IPS-15b (cell line): ENCODE results near the gene DOK5.

Experiments
- H3K27me3 ChIP-seq: one replicate; pipeline ENCODE4 v1.6.1; 2013; ENCODE audit warnings: low read length; ENCODE audit not compliant: control insufficient read depth, insufficient read depth
- H3K36me3 ChIP-seq: one replicate; pipeline ENCODE4 v1.6.1; 2013; ENCODE audit warnings: low read length; ENCODE audit not compliant: control insufficient read depth, insufficient read depth
- H3K4me1 ChIP-seq: one replicate; pipeline ENCODE4 v1.6.1; 2013; ENCODE audit warnings: mild to moderate bottlenecking, low read length; ENCODE audit not compliant: control insufficient read depth, insufficient read depth
- H3K4me3 ChIP-seq: one replicate; pipeline ENCODE4 v1.5.1; 2013; ENCODE audit warnings: low read depth, low read length
- H3K9ac ChIP-seq: one replicate; pipeline ENCODE4 v1.6.1; 2013; ENCODE audit warnings: low read depth, mild to moderate bottlenecking, low read length
- H3K9me3 ChIP-seq: one replicate; pipeline ENCODE4 v1.6.1; 2013; ENCODE audit warnings: mild to moderate bottlenecking, low read length; ENCODE audit not compliant: control insufficient read depth, insufficient read depth

DOK5 gene

DNA sequence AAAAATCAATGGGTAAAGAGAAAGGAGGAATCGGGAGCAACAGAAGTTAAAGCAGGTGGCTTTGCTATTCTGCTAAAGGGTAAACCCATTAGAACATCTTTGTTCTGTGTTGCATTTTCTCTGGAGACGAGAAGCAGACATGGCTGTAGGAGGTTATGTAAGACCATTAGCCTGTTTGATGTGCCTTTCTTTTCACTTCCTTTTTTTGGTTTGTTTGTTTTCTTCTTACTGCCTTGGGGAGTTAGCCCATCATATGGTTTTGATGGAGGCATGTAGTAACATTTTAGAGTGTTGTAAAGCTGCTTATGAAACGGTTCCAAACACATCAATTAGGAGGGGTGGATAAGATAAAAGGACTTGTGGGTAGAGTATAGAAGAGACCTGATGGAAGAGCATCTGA, 131.0 kb downstream of the DOK5 start:
- H3K9ac ChIP-seq = no peak overlapping the region
- H3K27me3 ChIP-seq = no peaks in the 10 kb centered on the region
- no peaks in the 10 kb centered on the region for H3K36me3 ChIP-seq
- H3K9me3 ChIP-seq = no peaks in the 10 kb centered on the region
- no peak overlapping the region for H3K4me3 ChIP-seq
- no peaks in the 10 kb centered on the region for H3K4me1 ChIP-seq

DNA sequence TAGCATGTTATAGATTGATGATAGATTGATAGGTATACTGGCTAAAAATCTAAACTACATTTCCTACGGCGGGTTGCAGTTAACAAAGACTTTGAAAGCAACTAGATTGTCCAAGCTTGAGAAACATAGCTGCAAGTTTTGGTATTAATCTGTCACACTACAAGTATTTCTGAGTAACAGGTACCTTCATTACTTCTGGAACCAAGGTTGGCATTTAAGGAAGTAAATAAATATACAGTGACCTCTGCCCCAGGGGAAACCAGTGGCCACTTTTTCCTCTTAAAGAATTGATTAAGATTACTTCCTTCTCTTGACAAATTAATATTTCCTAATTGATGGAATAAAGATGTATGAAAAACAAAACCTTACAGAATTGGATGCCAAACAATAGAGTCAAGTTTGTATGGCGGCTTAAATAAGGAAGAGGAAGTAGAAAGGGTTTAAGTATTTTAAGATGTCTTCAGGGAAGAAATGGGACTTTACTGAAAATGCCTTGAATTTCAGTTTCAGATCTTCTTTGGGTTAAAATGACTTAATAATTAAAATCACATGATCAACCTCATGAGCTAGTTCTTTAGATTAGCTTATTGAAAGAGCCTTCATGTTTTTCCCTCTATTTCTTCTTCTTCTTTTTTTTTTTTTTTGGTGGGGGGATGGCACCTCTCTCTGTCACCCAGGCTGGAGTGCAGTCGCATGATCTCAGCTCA, 132.8 kb downstream of the DOK5 start:
- Histone ChIP-seq H3K4me1 (no peaks in the 10 kb centered on the region), H3K4me3 (no peak overlapping the region), H3K9me3 (no peaks in the 10 kb centered on the region), H3K36me3 (no peaks in the 10 kb centered on the region), H3K27me3 (no peaks in the 10 kb centered on the region), H3K9ac (no peak overlapping the region)

DNA sequence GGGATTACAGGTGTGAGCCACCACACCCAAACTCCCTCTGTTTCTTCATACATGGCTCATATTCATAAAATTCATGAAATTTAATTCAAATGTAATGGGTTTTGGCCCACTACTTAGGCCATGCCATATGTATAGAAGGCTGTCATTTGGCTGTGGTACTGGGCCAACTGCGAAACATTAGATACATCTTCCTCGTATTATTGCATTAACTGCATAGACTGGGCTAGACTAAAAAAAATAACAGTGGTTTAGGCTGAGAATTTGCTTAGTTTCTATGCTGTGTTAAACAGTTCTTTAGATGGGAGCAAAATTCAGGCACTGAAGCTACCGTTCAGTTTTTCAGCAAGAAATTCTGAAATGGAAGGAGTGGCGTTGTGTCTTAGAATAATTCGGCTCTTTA, 133.6 kb downstream of the DOK5 start:
- Histone ChIP-seq H3K27me3 (no peaks in the 10 kb centered on the region), H3K4me3 (no peak overlapping the region)

DNA sequence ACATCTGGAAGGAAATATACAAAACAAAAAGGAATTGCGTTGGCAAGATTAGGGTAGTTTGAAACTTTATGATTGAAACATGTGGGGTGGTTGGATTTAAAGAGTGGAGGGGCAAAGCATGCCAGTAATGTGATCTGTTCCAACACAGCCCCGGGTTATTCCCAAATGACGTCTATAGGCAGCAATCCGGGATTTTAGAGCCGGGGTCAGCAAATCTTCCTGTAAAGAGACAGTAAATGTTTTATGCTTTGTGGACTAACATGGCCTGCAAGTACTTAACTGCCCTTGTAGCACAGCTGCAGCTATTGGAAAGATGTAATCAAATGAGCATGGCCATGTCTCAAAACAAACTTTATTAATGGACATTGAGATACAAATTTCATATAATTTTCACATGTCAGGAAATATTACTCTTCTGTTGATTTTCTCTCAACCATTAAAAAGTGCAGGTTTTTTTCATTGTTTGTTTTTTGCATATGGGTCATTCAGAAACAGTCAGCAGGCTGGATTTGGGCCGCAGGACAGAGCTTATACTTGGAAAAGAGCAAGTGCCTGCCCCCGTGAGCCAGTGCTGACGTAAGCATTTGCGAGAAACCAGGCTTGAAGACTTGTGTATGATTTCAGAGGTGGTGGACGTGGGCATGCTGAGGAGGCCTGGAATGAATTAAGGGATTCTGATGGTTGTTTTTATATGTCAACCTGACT, 136.5 kb downstream of the DOK5 start:
- Histone ChIP-seq H3K4me1 (no peaks in the 10 kb centered on the region), H3K4me3 (no peak overlapping the region), H3K27me3 (no peaks in the 10 kb centered on the region), H3K9me3 (no peaks in the 10 kb centered on the region), H3K9ac (no peak overlapping the region), H3K36me3 (no peaks in the 10 kb centered on the region)

More for the DNA sequence above, 133.6 kb downstream of the DOK5 start:
- Histone ChIP-seq H3K9me3 (no peaks in the 10 kb centered on the region), H3K36me3 (no peaks in the 10 kb centered on the region), H3K9ac (no peak overlapping the region), H3K4me1 (no peaks in the 10 kb centered on the region)

GRCh38 chr20:54618412-54618811, 143.0 kb downstream of the DOK5 start:
- H3K9me3 ChIP-seq = no peaks in the 10 kb centered on the region
- no peaks in the 10 kb centered on the region for H3K36me3 ChIP-seq
- H3K4me1 ChIP-seq = no peaks in the 10 kb centered on the region
- H3K9ac ChIP-seq = no peak overlapping the region
- no peaks in the 10 kb centered on the region for H3K27me3 ChIP-seq
- no peak overlapping the region for H3K4me3 ChIP-seq

GRCh38 chr20:54619181-54619580, 143.8 kb downstream of the DOK5 start:
- Histone ChIP-seq H3K27me3 (no peaks in the 10 kb centered on the region), H3K4me3 (no peak overlapping the region), H3K36me3 (no peaks in the 10 kb centered on the region), H3K9ac (no peak overlapping the region), H3K9me3 (no peaks in the 10 kb centered on the region), H3K4me1 (no peaks in the 10 kb centered on the region)

GRCh38 chr20:54619682-54620081, 144.3 kb downstream of the DOK5 start:
- H3K9me3 ChIP-seq = no peaks in the 10 kb centered on the region
- H3K36me3 ChIP-seq = no peaks in the 10 kb centered on the region
- H3K4me1 ChIP-seq = peaks cover 3% of the 10 kb centered on the region
- H3K9ac ChIP-seq = no peak overlapping the region
- no peaks in the 10 kb centered on the region for H3K27me3 ChIP-seq
- no peak overlapping the region for H3K4me3 ChIP-seq

DNA sequence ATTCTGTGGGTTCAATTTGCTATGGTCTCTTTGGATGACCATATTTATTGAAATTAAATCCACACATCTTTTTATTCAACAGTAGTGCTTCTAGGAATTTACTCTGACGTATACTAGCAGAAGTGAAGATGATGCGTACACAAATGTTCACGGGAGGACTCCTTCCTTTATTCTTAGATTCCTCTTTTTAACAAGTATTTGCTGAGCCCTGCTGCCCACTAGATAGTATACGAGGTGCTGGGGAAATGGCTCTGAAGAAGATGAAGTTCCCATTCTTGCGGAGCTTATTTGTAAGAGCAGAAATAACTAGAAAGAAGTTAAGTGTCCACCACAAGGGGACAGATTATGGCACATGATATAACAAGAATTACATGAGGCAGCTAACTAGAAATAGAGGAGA, 145.2 kb downstream of the DOK5 start:
- H3K4me1 ChIP-seq = peaks cover 5% of the 10 kb centered on the region
- no peaks in the 10 kb centered on the region for H3K36me3 ChIP-seq
- H3K9ac ChIP-seq = no peak overlapping the region
- H3K9me3 ChIP-seq = no peaks in the 10 kb centered on the region
- no peak overlapping the region for H3K4me3 ChIP-seq
- H3K27me3 ChIP-seq = no peaks in the 10 kb centered on the region

DNA sequence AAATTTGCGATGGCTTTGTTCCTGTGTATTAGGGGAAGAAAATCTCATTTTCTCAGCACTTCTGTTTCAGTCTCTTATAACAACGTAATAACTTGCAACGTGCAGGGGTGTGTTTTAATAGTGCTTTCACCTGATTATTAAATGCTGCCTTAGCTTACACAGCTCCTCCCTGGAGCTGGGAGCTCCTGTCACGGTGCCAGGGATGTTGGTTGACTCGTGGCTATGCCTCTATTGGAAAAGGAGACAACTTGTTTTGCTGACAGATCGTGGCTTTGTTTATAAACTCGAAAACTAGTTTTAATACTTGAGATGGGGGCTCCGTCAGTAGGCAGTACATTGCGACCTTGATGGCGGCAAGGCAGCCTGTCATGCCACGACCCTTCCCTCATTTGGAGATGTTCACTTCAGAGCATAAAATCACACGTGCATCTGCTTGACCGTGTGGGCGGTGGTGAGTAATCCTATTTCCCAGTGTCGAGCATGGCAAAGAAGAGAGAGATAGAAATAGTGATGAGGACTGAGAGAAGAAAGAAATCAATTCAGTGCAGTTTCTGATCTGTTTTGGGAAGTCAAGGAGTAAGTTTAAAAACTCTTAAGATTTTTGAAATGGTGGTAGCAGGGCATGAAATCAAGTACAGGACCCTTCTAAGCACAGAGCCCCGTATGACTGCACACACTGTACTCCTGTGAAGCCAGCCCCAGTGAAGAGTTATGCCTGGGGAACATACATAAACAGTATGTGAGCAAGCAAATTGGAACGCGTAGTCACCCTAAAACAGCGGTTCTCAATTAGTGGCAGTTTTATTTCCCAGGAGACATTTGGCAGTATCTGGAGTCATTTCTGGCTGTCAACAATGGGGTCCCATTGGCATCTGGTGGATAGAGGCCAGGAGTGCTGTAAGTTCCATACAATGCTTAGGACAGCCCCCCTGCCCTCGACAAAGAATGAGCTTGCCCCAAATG, 147.2 kb downstream of the DOK5 start:
- Histone ChIP-seq H3K4me3 (no peak overlapping the region), H3K36me3 (no peaks in the 10 kb centered on the region), H3K9ac (no peak overlapping the region), H3K9me3 (no peaks in the 10 kb centered on the region), H3K4me1 (peaks cover 7% of the 10 kb centered on the region), H3K27me3 (no peaks in the 10 kb centered on the region)

- Histone ChIP-seq H3K4me1 (peaks cover 7% of the 10 kb centered on the region), H3K36me3 (no peaks in the 10 kb centered on the region), H3K9ac (no peak overlapping the region), H3K4me3 (no peak overlapping the region), H3K27me3 (no peaks in the 10 kb centered on the region), H3K9me3 (no peaks in the 10 kb centered on the region)
These were observed 148.7 kb downstream of the DOK5 start for GRCh38 chr20:54623991-54624569.

- H3K9ac ChIP-seq = no peak overlapping the region
- H3K4me3 ChIP-seq = no peak overlapping the region
- no peaks in the 10 kb centered on the region for H3K9me3 ChIP-seq
- peaks cover 7% of the 10 kb centered on the region for H3K4me1 ChIP-seq
- no peaks in the 10 kb centered on the region for H3K36me3 ChIP-seq
- H3K27me3 ChIP-seq = no peaks in the 10 kb centered on the region
These were observed 149.5 kb downstream of the DOK5 start for GRCh38 chr20:54624706-54625390.
